ENCODE measurements around the gene TOR1B.

Gene TOR1B

GRCh38 chr9:129814432-129815223 is 11.6 kb downstream of the TOR1B start:
- no peak for DNase-seq (ENCODE audit: low read depth)

- DNase-seq (ENCODE audit: low read depth) = no peak
These were observed 12.3 kb downstream of the TOR1B start for GRCh38 chr9:129815278-129815677.

GRCh38 chr9:129816501-129817435 is 13.8 kb downstream of the TOR1B start:
- no peak for DNase-seq (ENCODE audit: low read depth)

DNA sequence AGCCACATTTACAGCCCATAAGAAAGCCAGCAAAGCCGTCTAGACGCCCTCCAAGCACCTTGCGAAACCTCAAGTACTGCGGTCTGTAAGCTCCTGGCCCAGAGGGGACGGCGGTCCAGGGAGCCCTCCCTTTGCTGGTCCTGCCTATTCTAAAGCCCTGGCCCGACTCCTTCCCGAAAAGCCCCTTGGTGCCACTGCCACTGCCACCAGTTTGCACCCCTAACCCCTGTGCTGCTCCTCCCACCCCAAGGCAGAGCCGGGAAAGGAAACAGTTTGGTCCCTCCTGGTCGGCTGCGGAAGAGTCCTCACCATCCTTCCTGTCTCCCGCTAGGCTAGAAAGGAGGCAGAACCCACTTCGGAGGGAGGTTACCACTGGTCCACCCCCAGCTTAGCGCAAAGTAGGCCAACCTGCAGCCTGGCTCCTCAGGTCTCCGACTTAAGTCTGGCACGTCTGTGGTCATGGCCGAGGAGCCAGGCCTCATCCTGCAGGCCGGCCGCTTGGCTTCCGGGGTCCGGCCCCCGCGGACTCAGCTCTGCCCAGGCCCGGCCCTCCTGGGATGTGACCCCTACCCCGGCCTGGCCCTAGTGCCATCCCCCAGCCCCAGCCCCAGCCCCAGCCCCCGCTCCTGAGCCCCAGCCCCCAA is 20.0 kb downstream of the TOR1B start:
- no peak for DNase-seq (ENCODE audit: low read depth)

DNA sequence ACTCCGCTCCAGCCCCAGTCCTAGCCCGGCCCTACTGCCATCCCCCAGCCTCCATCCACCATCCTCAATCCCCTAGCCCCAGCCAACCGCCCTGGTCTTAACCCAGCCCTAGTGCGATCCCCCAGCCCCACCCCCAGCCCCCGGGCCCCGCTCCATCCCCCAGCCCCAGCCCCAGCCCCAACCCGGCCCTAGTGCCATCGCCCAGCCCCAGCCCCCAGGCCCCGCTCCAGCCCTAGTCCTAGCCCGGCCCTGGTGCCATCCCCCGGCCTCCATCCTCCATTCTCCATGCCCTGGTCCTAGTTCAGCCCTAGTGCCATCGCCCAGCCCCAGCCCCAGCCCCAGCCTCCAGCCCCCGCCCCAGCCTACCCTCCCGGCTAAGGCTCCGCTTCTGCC is 20.6 kb downstream of the TOR1B start:
- no peak for DNase-seq (ENCODE audit: low read depth)

DNA sequence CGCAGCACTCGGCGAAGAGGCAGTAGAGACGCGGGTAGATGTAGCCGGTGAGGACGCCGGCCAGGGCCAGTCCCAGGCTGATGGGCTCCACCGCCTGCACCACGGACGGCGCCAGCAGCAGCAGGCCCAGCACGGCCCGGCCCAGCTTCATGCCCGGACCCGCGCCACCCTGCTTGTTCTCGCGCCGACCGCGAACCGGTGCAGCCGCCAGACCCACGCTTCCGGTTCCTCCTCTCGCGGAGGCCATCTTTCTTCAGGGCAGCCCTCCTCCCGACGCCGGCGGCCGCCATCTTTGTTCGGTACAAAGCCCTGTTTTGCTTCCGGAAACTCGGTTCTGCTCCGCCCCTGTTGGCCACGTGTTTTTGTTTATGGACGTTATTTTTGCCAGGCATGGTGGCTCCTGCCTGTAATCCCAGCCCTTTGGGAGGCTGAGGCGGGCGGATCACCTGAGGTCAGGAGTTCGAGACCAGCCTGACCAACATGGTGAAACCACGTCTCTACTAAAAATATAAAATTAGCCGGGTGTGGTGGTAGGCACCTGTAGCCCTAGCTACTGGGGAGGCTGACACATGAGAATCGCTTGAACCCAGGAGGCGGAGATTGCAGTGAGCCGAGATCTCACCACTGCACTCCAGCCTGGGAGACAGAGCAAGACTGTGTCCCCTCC is 21.1 kb downstream of the TOR1B start, which contains the start of gene TOR1A:
Gene TOR1A (minus strand): TSS at position 202 of the 667 bp plus-strand sequence. CDS start 51 bp downstream, at position 151.
- DNase-seq (ENCODE audit: low read depth) = peak; percentile 92

DNA sequence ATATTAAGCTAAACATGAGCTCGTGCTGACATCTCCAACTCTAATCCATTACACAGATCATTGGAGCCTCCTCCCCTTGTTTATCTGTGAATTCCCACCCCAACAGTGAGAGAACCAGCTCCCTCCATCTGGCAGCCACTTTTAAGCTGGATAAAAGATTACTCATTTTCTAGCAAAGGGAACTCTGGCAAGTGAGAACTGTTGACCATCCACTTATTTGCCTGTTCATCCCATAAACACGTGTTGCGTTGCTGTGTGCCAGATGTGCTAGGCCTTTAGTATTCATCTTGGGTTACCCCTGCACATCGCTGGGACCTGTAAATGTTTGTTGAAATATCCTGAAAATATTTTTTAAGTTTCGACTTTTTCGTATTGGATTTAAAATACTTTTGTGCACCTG is 23.4 kb downstream of the TOR1B start:
- no peak for DNase-seq (ENCODE audit: low read depth)

DNA sequence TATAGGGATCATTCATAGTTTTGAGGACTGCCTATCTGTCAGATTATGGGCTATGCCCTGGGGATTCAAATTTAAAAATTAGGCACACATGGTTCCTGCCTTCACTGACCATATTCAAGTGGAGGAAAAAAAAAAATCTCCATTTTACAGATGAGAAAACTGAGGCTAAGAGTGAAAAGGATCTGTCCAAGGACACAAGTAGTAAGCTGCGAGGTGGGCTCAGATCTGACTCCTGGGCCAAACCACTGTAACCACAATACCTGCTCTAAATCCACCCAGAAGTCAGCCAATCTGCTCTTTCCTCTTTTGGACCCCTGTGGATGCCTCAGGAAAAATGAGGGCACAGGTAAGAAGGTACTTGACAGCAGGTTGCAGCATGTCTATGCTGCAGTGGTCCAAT is 23.8 kb downstream of the TOR1B start:
- DNase-seq (ENCODE audit: low read depth) = no peak

DNA sequence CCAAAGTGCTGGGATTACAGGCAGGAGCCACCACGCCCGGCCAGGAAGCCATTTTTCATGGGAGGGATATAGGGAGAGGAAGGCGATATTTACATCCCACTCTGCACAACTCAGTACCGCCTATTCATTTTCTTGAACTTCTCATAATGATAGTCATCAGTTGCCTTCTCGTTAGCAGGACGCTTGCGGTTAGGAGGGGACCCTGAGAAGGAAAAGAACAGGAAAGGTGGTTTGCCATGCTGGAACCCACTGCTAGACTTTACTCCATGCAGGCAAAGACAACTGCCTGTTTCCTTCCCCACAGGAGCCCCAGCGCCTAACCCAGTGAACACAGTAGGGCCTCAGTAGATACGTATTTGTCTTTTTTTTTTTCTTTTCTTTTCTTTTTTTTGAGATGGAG is 25.1 kb downstream of the TOR1B start:
- DNase-seq (ENCODE audit: low read depth) = no peak

- no peak for DNase-seq (ENCODE audit: low read depth)
These were observed 26.0 kb downstream of the TOR1B start for GRCh38 chr9:129828969-129829368.

GRCh38 chr9:129832982-129833381 is 30.0 kb downstream of the TOR1B start:
- no peak for DNase-seq (ENCODE audit: low read depth)

- DNase-seq (ENCODE audit: low read depth) = no peak
These were observed 31.6 kb downstream of the TOR1B start for GRCh38 chr9:129834489-129835127.

- peak; percentile 97 for DNase-seq (ENCODE audit: low read depth)
These were observed 32.3 kb downstream of the TOR1B start, which contains the start of the genes C9orf78 and USP20 for GRCh38 chr9:129835128-129835859. Gene C9orf78 (minus strand): TSS chr9:129835275. CDS start chr9:129835221, 54 bp downstream. Gene USP20 (plus strand): TSS chr9:129835458. CDS start chr9:129852556, 17,098 bp downstream.

- DNase-seq (ENCODE audit: low read depth) = no peak
These were observed 32.9 kb downstream of the TOR1B start for GRCh38 chr9:129835860-129836223.

DNA sequence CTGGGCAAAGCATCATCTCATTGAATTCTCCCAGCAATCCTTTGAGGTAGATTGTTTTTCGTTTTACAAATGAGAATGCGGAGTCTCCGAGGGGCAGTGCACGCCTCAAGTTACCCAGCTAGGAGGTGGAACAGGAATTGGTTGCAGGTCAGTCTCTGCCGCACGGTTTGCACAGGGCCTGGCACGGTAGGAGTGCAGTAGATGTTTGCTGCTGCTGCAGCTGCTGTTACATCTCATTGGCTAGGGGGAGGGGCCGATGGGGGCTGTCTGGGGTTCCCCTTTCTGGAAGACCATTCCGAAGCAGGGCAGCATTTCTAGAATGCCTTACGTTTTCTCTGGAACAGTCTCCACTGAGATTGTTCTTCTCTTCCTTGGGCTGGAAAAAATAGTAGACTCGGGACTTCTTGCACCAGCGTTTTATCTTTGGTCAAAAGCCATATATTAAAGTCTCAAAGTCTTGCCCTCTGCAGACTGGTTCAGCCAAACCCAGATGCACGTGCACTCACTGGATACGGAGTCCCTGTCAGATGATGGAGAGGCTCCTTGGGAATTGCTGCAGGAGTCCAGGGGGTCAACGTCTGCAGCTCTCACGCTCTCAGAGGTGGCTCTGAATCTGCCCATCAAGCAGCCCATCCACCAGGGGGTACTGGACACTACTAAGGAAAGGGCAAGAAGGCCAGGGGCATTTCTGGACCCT is 33.5 kb downstream of the TOR1B start:
- DNase-seq (ENCODE audit: low read depth) = peak; percentile 46

GRCh38 chr9:129838707-129839259 is 35.8 kb downstream of the TOR1B start:
- DNase-seq (ENCODE audit: low read depth) = peak; percentile 25

GRCh38 chr9:129839324-129840023 is 36.5 kb downstream of the TOR1B start:
- DNase-seq (ENCODE audit: low read depth) = no peak

DNA sequence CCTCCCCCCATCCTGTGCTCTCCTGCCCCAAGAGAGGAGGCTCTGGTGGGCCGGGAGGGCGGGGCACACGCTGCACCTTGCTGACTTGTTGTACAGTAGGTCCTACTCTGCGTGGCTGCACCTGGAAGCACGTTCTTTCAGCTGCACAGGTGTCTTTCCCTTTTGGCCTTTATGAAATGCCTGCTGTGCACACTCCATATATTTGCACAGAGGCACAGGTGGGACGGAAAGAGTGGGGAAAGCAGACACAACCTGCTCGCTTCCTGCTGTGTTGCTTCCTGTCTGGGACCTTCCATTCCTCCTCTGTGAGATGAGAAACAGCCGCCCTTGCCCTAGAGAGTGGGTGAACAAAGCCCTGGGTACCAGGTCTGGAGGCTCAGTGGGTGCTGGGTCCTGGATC is 37.0 kb downstream of the TOR1B start:
- DNase-seq (ENCODE audit: low read depth) = no peak

DNA sequence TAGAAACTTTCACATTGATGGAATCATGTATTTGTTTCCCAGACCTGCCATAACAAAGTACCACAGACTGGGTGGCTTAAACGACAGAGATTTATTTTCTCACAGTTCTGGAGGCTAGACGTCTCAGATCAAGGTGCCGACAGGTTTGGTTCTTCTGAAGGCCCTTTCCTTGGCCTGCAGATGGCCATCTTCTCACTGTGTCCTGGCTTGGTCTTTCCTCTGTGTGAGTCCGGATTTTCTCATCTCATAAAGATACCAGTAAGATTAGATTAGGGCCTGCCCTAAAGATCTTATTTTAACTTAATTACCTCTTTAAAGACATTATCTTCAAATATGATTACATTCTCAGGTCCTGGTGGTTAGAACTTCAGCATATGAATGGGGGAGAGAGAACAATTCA is 38.1 kb downstream of the TOR1B start:
- DNase-seq (ENCODE audit: low read depth) = no peak
